ENCODE measurements around the gene PRMT1.

- TF ChIP-seq CTCF (conservative IDR thresholded peaks at IDR 0.05) (no peak), ZFX (IDR thresholded peaks at IDR 0.05) (no peak)
Measured at GRCh38 chr19:49631610-49632192, 45.4 kb upstream of the PRMT1 start.
